ENCODE results near the gene DCUN1D1. TPM values are rescaled to one million over a fixed set of nuclear protein-coding genes. Genes with fewer than 3 reads are reported as not detected.

Gene DCUN1D1
- total RNA-seq, 1 donor from 2014 or later = 26.2 TPM

DNA sequence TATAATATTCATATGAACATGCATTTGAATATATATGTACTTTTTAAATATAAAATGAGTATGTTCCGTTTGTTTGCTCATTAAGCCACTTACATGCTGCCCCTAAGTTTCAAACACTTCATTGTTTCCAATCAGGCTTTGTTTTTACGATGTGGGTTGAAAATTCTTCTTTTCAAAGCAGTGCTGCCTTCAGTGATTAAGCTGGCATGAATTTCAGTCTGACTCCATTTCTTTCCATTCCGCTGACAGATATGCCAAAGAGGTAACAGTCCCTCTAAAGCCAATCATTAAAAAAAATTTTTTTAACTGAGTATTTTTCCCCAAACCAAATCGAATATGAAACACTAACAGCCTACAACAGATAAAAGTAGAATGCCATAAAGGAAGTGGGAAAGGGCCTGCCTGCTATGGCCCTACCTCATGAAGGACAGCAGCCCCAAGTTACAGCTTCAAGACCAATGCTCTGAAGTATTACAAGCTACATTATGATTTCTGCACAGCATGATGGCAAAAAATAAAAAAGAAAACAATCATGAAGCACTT is 40.0 kb downstream of the DCUN1D1 start:
- no peaks in the 10 kb centered on the region for H3K36me3 ChIP-seq (ENCODE audit: control insufficient read depth, insufficient read depth, low read length)
- TF ChIP-seq CTCF (IDR thresholded peaks at IDR 0.05; ENCODE audit: insufficient read depth, low read length, poor library complexity, severe bottlenecking) = no peak
- DNase-seq (ENCODE audit: low read depth) = no peak
- H3K4me3 ChIP-seq (ENCODE audit: low read depth, low read length) = no peak overlapping the region
- H3K27me3 ChIP-seq (ENCODE audit: control insufficient read depth, insufficient read depth, low read length) = no peaks in the 10 kb centered on the region

GRCh38 chr3:182937293-182938051 is 42.9 kb downstream of the DCUN1D1 start:
- Histone ChIP-seq H3K36me3 (ENCODE audit: control insufficient read depth, insufficient read depth, low read length) (no peaks in the 10 kb centered on the region), H3K27me3 (ENCODE audit: control insufficient read depth, insufficient read depth, low read length) (no peaks in the 10 kb centered on the region), H3K4me3 (ENCODE audit: low read depth, low read length) (no peak overlapping the region)
- no peak for DNase-seq (ENCODE audit: low read depth)
- TF ChIP-seq CTCF (IDR thresholded peaks at IDR 0.05; ENCODE audit: insufficient read depth, low read length, poor library complexity, severe bottlenecking) = no peak

DNA sequence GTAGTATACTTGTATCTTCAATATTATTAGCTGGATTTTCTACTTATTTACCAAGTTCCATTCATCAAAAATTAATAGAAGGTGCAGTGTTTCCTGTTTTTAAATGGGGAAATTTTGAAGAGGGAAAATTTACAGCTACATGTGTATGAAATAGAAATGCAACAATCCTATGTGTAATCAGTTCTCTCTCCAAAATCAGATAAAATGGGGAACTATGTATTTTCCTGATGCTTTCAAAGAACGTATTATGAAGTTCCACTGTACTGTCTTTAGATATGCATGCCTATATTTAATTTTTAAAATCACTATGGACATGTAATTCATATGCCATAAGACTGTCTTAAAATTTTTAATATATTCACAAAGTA is 43.4 kb downstream of the DCUN1D1 start:
- DNase-seq (ENCODE audit: low read depth) = no peak
- no peak overlapping the region for H3K4me3 ChIP-seq (ENCODE audit: low read depth, low read length)
- no peaks in the 10 kb centered on the region for H3K27me3 ChIP-seq (ENCODE audit: control insufficient read depth, insufficient read depth, low read length)
- H3K36me3 ChIP-seq (ENCODE audit: control insufficient read depth, insufficient read depth, low read length) = no peaks in the 10 kb centered on the region
- no peak for TF ChIP-seq CTCF (IDR thresholded peaks at IDR 0.05; ENCODE audit: insufficient read depth, low read length, poor library complexity, severe bottlenecking)

GRCh38 chr3:182936239-182936917 is 44.0 kb downstream of the DCUN1D1 start:
- no peaks in the 10 kb centered on the region for H3K27me3 ChIP-seq (ENCODE audit: control insufficient read depth, insufficient read depth, low read length)

GRCh38 chr3:182935803-182936202 is 44.5 kb downstream of the DCUN1D1 start:
- TF ChIP-seq CTCF (IDR thresholded peaks at IDR 0.05; ENCODE audit: insufficient read depth, low read length, poor library complexity, severe bottlenecking) = no peak
- Histone ChIP-seq H3K27me3 (ENCODE audit: control insufficient read depth, insufficient read depth, low read length) (no peaks in the 10 kb centered on the region), H3K36me3 (ENCODE audit: control insufficient read depth, insufficient read depth, low read length) (no peaks in the 10 kb centered on the region), H3K4me3 (ENCODE audit: low read depth, low read length) (no peak overlapping the region)
- DNase-seq (ENCODE audit: low read depth) = no peak

More at GRCh38 chr3:182936239-182936917, 44.0 kb downstream of the DCUN1D1 start:
- Histone ChIP-seq H3K4me3 (ENCODE audit: low read depth, low read length) (no peak overlapping the region), H3K36me3 (ENCODE audit: control insufficient read depth, insufficient read depth, low read length) (no peaks in the 10 kb centered on the region)
- DNase-seq (ENCODE audit: low read depth) = no peak
- no peak for TF ChIP-seq CTCF (IDR thresholded peaks at IDR 0.05; ENCODE audit: insufficient read depth, low read length, poor library complexity, severe bottlenecking)

Data from kidney epithelial cell (primary cell).